ENCODE data around the gene SAMD3. TPM values are rescaled to one million over a fixed set of nuclear protein-coding genes. Genes with fewer than 3 reads are reported as not detected.

SAMD3 gene
- total RNA-seq, 1 experiment from 2014 or later: not detected

- ChIA-PET POLR2A (ENCODE audit: unreplicated experiment) (interaction anchor here (0.7 kb wide), 1 partner anchor 792 kb away, joined by 4 read pairs; no protein-coding TSS in a partner anchor), CTCF (no interaction called here)
- TF ChIP-seq CTCF (conservative IDR thresholded peaks at IDR 0.05) (no peak), EZH2 (IDR thresholded peaks at IDR 0.05; ENCODE audit: low read depth) (no peak)
- Histone ChIP-seq H3K27me3 (ENCODE audit: insufficient read depth, low read depth) (no peaks in the 10 kb centered on the region), H3K9me3 (ENCODE audit: insufficient read depth, low read depth) (no peaks in the 10 kb centered on the region), H3K4me1 (replicated peaks; ENCODE audit: insufficient read depth) (no peaks in the 10 kb centered on the region), H3K36me3 (ENCODE audit: low read depth) (no peaks in the 10 kb centered on the region), H2AFZ (no peak overlapping the region), H3K4me2 (no peak overlapping the region), H3K27ac (no peak overlapping the region), H3K79me2 (ENCODE audit: low read depth) (no peaks in the 10 kb centered on the region), H4K20me1 (ENCODE audit: insufficient read depth) (no peaks in the 10 kb centered on the region), H3F3A (ENCODE audit: insufficient read depth, low read depth) (no peaks in the 10 kb centered on the region), H3K9me2 (ENCODE audit: insufficient read depth) (no peaks in the 10 kb centered on the region), H3K4me3 (no peak overlapping the region)
- BruUV-seq (replicated peaks): no TSS peak
- DNase-seq: no peak
- intact Hi-C loops (cut with micrococcal nuclease; ENCODE audit: unreplicated experiment): no loop called here
Observed at GRCh38 chr6:130203370-130203769, 19.4 kb downstream of the SAMD3 start.

GRCh38 chr6:130202782-130203181 lies 20.0 kb downstream of the SAMD3 start:
- ChIA-PET CTCF (no interaction called here), POLR2A (ENCODE audit: unreplicated experiment) (interaction anchor here (0.7 kb wide), 1 partner anchor 793 kb away, joined by 4 read pairs; no protein-coding TSS in a partner anchor)
- Histone ChIP-seq H3K79me2 (ENCODE audit: low read depth) (no peaks in the 10 kb centered on the region), H3K9me3 (ENCODE audit: insufficient read depth, low read depth) (no peaks in the 10 kb centered on the region), H3K4me3 (no peak overlapping the region), H3K36me3 (ENCODE audit: low read depth) (no peaks in the 10 kb centered on the region), H3K27ac (no peak overlapping the region), H3K4me2 (no peak overlapping the region), H4K20me1 (ENCODE audit: insufficient read depth) (no peaks in the 10 kb centered on the region), H3K27me3 (ENCODE audit: insufficient read depth, low read depth) (no peaks in the 10 kb centered on the region), H3K4me1 (replicated peaks; ENCODE audit: insufficient read depth) (no peaks in the 10 kb centered on the region), H2AFZ (no peak overlapping the region), H3K9me2 (ENCODE audit: insufficient read depth) (no peaks in the 10 kb centered on the region), H3F3A (ENCODE audit: insufficient read depth, low read depth) (no peaks in the 10 kb centered on the region)
- TF ChIP-seq CTCF (conservative IDR thresholded peaks at IDR 0.05) (no peak), EZH2 (IDR thresholded peaks at IDR 0.05; ENCODE audit: low read depth) (no peak)
- intact Hi-C loops (cut with micrococcal nuclease; ENCODE audit: unreplicated experiment): no loop called here
- no peak for DNase-seq
- no TSS peak for BruUV-seq (replicated peaks)

GRCh38 chr6:130200020-130200419 lies 22.7 kb downstream of the SAMD3 start:
- CTCF ChIA-PET: interaction anchor here (0.8 kb wide), 1 partner anchor 175 kb away, joined by 3 read pairs; no protein-coding TSS in a partner anchor
- no peak for DNase-seq
- no peaks in the 10 kb centered on the region for H3K4me1 ChIP-seq (replicated peaks; ENCODE audit: insufficient read depth)
- no peak overlapping the region for H3K4me2 ChIP-seq
- no peak overlapping the region for H3K4me3 ChIP-seq
- no peaks in the 10 kb centered on the region for H3K36me3 ChIP-seq (ENCODE audit: low read depth)
- H3K79me2 ChIP-seq (ENCODE audit: low read depth): no peaks in the 10 kb centered on the region
- POLR2A ChIA-PET (ENCODE audit: unreplicated experiment): no interaction called here
- TF ChIP-seq EZH2 (IDR thresholded peaks at IDR 0.05; ENCODE audit: low read depth) (no peak), CTCF (conservative IDR thresholded peaks at IDR 0.05) (no peak)
- H3K9me3 ChIP-seq (ENCODE audit: insufficient read depth, low read depth): no peaks in the 10 kb centered on the region
- H3K27ac ChIP-seq: no peak overlapping the region
- no TSS peak for BruUV-seq (replicated peaks)
- no peaks in the 10 kb centered on the region for H3K27me3 ChIP-seq (ENCODE audit: insufficient read depth, low read depth)
- intact Hi-C loops (cut with micrococcal nuclease; ENCODE audit: unreplicated experiment): no loop called here
- H3K9me2 ChIP-seq (ENCODE audit: insufficient read depth): no peaks in the 10 kb centered on the region
- H4K20me1 ChIP-seq (ENCODE audit: insufficient read depth): no peaks in the 10 kb centered on the region
- no peak overlapping the region for H2AFZ ChIP-seq
- H3F3A ChIP-seq (ENCODE audit: insufficient read depth, low read depth): no peaks in the 10 kb centered on the region
